CD1c-positive myeloid dendritic cell (primary cell): ENCODE results near the gene DEPDC5.

Experiments used
- DNase-seq: peaks from one replicate; pipeline ENCODE4 v3.0.0-alpha.2; 2016; ENCODE audit errors: extremely low spot score

DEPDC5 gene

DNA sequence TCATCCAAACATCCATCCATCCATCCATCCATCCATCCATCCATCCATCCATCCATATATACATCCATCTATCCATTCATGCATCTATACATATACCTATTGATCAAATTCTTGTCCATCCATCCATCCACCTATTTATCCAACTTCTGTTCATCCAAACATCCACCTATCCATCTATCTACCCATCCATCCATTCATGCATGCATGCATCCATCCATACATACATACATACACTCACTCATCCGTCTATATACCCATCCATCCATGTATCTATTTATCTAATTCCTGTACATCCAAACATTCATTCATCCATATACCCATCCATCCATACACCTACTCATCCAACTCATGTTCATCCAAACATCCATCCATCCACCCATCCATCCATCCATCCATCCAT, 171.2 kb downstream of the DEPDC5 start:
- DNase-seq = no peak

DNA sequence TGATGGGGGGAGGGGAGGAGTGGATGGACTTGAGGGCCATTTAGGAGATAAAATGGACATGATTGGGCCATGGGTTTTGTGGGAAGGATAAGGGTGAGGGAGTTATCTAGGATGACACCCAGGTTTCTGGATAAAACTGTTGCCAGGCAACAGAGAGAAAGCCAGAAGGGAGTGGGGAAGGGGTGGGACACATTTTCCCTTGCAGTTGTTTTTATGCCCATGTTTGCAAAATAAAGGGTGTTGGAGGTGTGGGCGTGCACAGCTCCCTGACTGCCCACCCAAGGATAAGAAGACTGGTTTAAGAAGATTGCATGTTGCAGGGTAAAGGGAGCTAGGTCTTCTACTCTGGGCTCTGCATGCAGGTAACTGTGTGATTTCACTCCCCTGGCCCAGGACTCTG, 172.2 kb downstream of the DEPDC5 start:
- no peak for DNase-seq

DNA sequence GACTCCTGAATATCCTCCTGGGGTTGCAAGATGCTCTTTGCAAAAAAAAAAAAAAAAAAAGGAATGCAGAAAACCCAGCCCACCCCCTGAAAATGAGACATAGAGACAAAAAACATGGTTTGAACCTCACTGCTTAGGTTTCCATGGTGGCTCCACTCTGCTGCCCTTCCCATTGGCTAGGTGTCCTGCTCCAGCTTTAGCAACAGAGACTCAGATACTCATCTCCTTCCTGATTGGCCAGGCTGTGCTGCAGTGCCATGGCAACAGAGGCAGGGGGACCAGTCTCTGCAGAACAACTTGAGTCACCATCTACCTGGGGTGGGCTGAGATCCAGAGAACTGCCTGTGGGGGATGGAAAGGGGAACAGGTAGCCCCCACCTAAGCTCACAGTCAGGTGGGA, 173.2 kb downstream of the DEPDC5 start:
- DNase-seq = no peak

DNA sequence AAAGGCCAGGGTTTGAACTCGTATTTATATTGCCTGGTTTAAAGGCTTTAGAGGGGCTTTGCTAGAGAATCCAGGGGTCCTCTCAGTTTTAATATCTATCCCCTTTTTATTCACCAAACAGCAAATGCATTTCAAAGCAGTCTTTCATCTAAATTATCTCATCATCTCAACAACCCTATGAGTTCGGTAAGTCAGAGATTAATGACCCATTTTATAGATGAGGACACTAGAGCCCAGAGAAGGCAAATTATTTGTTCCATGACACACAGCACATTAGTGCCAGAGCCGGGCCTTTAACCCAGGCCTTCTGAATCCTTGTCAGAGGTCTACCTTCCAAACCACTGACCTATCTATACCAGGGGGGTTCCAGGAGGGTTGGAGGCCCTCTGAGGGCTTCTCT, 173.7 kb downstream of the DEPDC5 start:
- no peak for DNase-seq

DNA sequence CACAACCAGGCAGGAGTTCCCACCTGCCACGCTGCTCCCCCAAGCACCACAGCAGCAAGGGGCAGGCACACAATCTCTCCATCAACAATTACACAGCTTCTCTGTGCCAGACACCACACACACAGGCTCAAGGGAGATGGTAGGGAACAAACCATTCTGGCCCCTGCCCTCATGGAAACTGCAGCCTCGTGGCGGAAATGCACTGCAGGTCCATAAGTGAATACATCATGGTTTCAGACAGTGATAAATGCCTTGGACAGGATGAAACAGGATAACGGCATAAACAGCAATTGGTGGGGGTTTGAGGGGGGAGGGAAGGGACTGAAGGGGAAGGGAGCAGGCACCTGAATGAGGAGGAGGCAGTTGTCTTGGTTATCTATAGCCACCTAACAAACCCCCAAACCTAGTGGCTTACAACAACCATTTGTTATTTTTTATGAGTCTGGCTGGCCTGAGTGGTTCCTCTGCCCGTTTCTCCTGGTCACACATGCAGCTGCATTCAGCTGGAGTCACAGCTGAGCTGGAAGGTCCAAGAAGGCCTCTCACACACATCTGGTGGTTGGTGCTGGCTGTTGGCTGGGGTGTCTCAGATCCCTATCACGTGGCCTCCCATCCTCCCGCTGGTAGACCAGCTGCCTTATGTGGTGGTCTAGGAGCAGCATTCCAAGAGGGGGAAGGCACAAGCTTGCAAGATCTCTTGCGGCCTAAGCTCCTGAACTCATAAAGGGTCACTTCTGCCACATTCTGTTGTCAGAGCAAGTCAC, 175.5 kb downstream of the DEPDC5 start:
- DNase-seq = no peak

DNA sequence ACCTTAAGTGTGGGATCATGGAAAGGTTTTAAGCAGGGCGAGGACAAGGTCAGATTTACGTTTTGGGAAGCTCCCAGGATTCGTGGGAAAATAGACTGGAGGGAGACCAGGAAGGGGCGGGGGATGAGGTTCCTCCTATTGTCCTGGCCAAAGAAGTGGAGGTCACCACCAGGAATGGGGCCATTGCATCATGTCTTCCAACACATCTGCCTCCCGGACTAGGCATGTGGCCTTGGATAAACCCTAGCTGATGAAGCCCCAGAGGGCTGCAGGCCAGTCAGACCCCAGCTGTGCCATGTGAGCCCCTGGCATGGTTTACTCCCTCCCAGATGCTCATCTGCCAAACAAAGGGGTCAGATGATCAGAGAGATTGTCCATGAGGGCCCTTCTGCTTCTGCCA, 179.0 kb downstream of the DEPDC5 start:
- no peak for DNase-seq

DNA sequence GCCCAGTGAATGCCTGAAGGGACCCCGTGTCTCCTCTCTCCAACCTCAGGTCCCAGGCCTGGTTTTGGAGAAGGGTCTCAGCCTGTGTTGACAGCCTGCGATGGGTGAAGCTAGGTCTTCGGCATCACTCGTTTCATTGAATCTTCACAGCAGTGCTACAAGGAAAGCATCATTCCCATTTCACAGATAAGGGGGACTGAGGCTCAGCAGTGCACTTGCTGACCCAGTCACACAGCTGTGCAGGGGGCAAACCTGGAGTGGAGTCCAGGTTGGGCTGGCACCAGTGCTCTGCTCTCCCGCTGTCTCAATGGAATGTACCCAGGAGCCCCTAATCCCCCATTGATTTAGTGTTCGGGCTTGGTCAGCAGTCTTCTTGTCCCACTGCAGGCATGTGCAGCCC, 179.6 kb downstream of the DEPDC5 start:
- no peak for DNase-seq

DNA sequence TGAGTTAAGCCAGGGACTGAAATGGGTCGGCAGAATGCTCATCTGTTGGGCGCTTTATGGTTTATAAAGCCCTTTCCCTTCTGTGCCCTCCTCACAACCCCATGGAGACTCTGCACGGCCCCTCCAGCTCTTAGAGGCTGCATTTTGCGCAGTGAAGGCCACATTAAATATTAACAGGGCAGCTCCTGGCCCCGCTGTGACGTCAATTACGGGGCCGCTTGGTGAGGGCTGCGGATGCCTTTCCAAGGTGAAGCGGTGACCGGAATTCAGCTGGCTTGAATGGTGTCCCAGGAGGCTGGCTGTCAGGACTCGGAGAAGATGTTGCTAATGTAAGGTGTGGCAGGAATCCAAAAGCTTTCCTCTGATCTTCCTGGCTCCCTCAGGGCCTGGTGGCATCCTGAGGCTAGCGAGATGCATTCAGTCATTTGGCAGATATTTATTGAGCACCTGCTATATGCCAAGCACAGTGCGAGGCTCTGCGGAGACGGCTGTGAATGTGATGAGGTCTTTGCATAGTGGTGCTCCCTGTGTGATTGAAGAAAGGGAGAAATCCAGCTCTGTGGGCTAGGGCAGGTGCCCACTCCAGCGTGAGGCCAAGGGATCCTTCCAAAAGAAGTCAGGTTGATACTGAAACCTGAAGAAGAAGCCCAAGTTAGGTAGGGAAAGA, 180.1 kb downstream of the DEPDC5 start:
- no peak for DNase-seq

DNA sequence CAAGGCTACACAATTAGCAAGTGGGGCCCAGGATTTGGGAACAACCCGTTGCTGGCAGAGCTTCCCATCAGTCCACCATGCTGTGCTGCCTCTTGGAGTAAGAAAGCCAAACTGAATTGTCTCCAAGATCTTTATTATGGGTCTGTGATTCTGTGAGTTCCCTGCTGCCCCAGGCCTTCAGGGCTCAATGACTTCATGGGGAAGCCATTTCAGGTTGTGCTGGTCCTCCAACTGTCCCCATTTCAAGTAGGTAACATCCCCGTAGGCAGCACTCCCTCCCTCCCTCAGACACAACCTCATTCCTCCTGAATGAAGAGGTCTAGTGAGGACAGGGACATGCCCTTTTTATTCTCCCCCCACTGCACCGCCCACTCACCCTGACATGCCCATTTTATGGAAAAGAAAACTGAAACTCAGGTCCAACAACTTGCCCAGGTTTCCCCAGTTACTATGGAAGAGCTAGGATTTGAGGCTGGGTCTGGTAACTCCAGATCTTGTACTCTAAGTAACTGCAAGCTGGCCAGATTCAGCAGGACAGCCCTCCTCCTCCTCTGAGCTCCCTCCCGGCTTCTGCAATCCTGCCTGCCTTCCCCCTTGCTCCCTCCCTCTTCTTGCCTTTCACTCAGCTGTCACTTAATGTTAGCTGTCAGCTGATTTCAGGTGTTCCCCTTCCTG, 182.3 kb downstream of the DEPDC5 start:
- no peak for DNase-seq

DNA sequence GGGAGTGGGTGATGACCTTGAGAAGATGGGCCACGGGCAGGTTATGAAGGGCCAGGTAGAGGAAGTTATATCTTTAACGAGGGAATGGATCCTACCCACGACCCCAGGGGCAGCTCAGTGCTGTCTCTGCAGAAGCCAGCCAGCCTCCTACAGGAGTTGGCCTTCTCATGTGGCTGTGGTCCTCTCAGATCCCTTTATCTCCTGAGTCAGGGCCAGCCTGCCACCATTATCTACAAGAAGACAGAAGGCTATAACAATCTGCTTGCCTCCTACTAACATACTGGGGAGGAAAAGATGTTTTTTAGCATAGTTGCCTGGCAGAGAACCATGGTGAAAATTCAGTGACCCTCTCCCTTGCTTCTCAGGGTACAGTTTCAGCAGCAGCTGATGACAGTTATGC, 183.5 kb downstream of the DEPDC5 start:
- no peak for DNase-seq

DNA sequence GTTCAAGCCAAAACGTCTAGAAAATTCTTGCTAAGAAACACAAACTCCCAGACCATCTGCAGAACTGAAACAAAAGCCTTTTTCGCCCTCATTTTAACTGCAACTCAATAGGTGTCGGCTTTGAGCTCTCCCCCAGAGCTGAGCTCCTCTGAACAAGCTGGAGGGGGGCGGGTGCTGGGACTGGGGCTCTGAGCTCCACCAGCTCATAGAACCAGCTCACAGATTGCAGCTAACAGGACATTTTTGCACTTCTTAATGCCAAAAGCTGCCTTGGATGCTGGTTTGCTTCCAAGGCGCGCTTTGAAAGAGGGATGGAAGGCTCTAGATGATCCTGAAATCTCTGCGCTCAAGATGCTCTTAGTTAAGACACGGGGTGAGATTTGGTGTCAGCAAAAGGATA, 184.5 kb downstream of the DEPDC5 start:
- DNase-seq = no peak

DNA sequence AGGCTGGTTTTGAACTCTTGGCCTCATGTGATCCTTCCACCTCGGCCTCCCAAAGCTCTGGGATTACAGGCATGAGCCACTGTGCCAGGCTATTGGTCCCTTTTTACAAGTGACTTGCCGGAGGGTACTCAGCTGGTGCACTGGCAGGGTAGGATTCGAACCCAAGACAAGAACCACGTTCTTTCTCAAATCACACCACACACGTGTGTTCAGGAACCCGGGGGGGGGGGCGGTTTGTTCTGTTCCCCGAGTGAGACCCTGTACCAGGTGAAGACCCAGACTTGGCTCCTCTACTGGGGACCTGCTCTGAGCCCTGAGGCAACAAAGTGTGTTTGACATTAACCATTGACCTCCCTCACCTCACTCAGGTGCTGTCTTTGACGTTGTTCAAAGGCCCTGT, 186.7 kb downstream of the DEPDC5 start:
- no peak for DNase-seq

DNA sequence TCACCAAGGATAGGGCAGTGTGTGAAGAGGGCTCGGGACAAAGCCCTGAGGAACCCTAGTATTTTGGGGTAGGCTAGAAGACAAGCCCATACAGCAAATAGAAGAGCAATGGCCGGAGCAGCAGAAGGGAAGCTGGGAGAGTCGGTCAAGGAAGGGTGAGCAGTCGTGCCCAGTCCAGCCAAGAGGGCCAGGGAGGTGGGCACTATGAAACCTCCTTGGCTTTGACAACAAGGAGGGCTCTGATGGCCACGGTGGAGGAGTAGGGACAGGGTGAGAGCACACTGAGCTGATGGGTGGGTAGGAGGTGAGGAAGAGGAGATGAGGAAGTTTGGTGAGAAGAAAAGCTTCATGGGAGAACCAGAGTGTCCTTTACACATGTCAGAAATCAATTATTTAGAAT, 188.3 kb downstream of the DEPDC5 start:
- no peak for DNase-seq

DNA sequence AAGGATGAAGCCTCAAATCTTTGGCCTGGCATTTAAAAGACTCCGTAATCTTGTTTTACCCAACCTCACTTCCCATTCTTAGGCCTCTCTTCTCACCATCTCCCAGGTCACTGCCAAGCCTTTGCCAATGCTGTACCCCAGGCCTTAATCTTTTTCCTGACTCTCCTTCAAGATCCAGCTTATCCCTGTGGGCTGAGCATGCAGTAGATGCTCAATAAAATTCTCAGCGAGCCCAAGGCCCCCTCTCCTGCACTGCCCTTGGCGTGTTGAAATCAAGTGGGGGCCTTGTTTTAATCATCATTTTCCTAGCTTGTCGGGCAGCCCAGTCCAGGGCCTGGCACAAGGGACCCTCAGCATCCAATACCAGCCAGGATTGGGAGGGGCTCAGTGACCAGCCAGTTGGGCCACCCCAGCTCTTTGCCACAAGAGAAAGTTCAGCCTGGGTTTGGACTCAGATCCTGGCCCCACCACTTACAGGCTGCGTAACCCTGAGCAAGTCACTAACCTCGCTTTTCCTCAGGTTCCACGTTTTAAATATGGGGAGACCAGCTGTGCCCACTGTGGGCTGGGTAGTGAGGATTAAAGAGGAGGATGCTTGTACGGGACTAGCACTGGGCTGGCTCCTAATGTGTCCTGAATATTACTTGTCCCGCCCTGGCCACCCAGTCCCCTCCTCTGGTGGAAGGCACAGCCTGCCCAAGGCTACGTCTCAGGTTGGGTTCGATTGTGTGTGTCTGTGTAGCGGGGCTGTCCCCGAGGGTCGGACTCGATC, 189.6 kb downstream of the DEPDC5 start:
- DNase-seq = no peak

DNA sequence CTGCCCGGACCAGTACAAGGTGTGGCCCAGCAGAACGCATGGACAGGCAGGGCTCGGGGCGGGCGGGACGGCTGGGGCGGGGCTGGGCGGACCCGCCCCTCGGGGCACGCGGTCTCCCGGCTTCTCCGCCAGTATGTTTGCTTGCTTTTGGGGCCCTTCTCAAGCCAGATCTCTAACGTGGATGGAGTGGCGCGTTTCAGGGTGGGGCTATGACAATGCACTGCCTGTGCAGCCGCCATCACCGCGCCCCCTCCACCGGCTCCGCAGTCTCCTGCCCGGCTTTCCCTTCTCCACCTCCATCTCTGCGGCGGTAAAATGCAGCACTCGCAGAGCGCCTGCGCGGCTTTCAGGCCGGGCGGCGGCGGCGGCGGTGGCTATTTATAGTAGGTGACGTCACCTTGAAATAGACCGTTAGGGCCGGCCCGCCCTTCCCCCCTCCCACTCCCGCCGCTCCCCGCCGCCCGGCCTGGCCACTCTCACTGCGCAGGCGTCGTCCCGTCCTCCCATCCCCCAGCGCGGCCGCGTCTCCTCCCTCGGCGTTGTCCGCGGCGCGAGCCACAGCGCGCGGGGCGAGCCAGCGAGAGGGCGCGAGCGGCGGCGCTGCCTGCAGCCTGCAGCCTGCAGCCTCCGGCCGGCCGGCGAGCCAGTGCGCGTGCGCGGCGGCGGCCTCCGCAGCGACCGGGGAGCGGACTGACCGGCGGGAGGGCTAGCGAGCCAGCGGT, 190.3 kb downstream of the DEPDC5 start, which contains the start of gene YWHAH:
Gene YWHAH (plus strand): TSS at position 558 of the 722 bp plus-strand sequence. CDS start 199 bp downstream, outside the sequence.
- peak; percentile 97 for DNase-seq

DNA sequence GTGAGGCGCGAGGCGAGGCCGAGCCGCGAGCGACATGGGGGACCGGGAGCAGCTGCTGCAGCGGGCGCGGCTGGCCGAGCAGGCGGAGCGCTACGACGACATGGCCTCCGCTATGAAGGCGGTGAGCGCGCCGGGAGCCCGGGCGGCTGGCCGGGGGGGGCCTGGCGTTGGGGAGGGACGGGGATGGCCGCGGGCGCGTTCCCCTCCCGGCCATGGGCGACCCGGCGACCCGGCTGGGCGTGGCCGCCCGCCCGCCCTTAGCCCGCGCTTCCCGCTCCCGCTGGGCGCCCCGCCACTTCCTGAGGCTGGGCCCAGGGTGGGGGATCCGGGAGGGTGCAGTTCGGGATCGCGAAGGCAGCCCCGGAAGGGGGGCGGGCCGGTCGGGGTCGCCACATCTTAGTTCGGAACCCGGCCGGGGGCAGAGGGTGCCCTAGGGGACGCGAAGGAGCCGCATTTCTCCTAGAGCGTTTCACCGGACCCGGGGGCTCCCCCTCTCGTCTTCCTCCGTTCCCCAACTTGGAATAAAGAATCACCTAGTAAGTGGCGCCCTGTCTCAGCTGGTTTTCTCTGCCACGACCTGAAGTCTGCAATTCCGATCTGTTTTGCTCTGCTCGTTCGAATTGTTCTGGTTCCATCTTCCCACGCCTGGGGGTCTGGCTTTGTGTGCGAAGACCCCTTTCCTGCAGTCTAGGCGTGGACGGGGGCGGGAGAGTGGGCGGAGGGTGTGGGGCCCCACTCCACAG, 191.1 kb downstream of the DEPDC5 start:
- peak; percentile 52 for DNase-seq

DNA sequence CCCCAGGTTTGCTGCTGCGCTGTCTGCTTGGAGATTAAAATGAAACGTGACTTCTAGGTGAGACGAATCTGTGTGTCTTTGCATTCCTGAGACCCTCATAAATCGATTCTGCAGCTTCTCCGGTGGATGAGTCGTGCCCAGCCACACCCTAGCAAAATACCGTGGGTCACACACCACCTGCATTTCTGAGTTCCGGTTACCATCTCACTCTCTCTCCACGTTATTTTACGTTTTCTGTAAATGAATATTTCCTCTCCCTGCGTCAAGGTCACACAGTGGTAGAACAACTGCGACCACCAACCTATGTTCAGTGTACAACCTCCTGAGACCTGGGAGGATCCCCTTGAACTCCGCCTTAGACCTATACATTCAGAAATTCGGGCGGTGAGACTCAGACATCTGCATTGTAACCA, 191.6 kb downstream of the DEPDC5 start:
- no peak for DNase-seq

DNA sequence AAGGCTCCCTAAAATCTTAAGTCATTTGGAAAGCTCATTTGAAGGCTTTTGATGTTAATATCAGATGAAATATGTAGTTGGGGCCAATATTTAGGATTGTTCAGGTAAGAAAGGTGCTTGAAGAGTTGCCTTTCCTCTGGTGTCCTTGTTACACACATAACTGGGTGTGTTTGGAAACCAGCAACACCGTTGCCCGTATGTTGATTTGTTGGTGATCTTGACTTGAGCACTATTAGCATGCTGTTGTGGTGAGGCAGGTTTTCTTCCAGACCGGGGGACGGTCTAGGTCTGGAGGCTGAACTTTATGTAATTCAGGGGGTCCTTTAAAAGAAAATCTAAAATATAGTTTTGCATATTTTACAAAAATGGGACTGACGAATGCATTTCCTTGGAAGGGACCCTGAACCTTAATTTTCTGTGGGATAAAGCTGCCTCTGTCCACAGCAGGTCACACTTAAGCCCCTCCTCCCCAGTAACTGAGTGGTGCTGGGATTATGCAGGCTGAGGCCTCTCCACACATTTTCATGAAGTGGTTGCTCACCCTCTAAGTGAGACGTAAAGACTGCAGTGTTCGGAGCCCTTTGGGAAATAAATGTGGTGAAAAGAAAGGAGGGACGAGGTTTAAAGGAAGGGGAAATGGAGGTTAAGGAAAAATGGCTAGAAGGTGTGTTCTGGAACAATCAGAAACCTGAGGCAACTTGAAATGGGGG, 192.3 kb downstream of the DEPDC5 start:
- no peak for DNase-seq

DNA sequence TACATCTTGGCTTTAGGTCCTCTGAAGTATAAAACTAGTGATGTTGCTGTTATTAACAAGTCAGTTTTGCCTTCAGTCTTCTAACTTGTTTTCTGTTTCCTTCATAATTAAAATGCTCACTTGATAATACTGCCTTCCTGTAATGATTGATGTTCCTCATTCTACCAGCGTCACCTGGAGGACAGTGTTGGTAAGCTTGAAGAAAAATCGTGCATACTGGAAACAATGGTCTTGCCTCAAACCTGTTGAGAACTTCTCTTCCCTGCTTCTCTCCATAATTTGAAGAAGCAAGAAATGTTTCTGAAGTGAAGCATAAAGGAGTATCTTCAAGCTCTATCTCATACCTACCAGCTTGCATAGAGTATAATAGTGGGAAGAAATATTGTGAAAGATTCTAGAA, 193.5 kb downstream of the DEPDC5 start:
- DNase-seq = peak; percentile 71

DNA sequence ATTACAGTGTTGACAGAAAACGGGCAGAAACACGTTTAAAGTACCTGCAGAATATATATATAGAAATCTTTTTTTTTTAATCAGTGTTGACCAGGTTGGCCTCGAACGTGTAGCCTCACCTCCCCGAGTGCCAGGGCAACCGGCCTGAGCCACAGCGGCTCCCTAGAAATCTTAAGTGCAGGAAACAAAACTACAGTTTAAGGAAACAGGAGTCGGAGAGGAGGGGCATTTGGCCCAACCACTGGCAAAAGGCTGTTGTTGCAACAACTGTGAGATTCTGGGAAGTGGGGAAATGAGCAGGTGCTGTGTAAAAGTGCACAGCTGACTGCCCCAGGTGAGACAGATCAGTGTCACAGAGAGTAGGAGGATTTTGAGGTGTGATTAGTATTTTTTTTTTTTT, 194.2 kb downstream of the DEPDC5 start:
- no peak for DNase-seq
